Endothelial cell of umbilical vein (primary cell): ENCODE data around the gene EPSTI1. TPM values are rescaled to one million over a fixed set of nuclear protein-coding genes. Genes with fewer than 3 reads are reported as not detected.

ENCODE experiments used
- BruUV-seq: library from RNA; stranded (reverse); fragments of 400-500 nt; replicated peaks from 2 replicates; lab custom pipeline; 2021; lab: Mats Ljungman, UMichigan
- CTCF ChIA-PET: fragments of 300-600, 350-600 bp; sonication (Branson Sonifier 250); formaldehyde crosslinking; loops from one replicate; lab custom pipeline; 2021; ENCODE audit warnings: antibody characterized with exemption, inconsistent platforms; lab: Charles Lee
- POLR2A ChIA-PET: fragments of 300-600, 350-600 bp; sonication (Branson Sonifier 250); formaldehyde crosslinking; loops from one replicate; lab custom pipeline; 2021; ENCODE audit warnings: antibody characterized with exemption, inconsistent platforms; lab: Charles Lee
- DNase-seq: peaks from one replicate; pipeline ENCODE4 v3.0.0-alpha.2; 2011; ENCODE audit warnings: low read depth, low spot score
- FAIRE-seq: peaks from 2 replicates; lab custom pipeline; 2011; peaks lifted over from hg19 to GRCh38; lab: Jason Lieb, UNC
- H2AFZ ChIP-seq: 2 replicates; pipeline ENCODE4 v1.6.0; 2012; ENCODE audit warnings: low read depth, low read length, control low read depth, inconsistent platforms
- H3K27ac ChIP-seq: 2 replicates; pipeline ENCODE4 v1.5.1; 2011; ENCODE audit warnings: low read depth, mild to moderate bottlenecking, control low read depth, low read length, moderate library complexity; ENCODE audit not compliant: insufficient read depth
- H3K27me3 ChIP-seq, 2 experiments: 2 replicates each; pipeline versions ENCODE4 v1.6.0 to v1.6.1; 2011; ENCODE audit warnings: low read length in 2 of 2, mixed read lengths in 1 of 2; ENCODE audit not compliant: control insufficient read depth in 2 of 2, insufficient read depth in 2 of 2
- H3K36me3 ChIP-seq, 2 experiments: 2 replicates in 1 of 2; 3 replicates in 1 of 2; pipeline ENCODE4 v1.5.1; 2011; ENCODE audit warnings: low read length in 2 of 2, mild to moderate bottlenecking in 1 of 2, moderate library complexity in 1 of 2; ENCODE audit not compliant: control insufficient read depth in 2 of 2, insufficient read depth in 2 of 2; ENCODE audit errors: extremely low read depth in 1 of 2
- H3K4me1 ChIP-seq: 3 replicates; pipeline ENCODE4 v1.5.1; 2011; ENCODE audit warnings: mild to moderate bottlenecking, low read length; ENCODE audit not compliant: control insufficient read depth, insufficient read depth; ENCODE audit errors: extremely low read depth
- H3K4me2 ChIP-seq: 2 replicates; pipeline ENCODE4 v1.6.1; 2011; ENCODE audit warnings: low read length, control low read depth, mixed read lengths; ENCODE audit not compliant: insufficient read depth
- H3K4me3 ChIP-seq, 3 experiments: fragments of 200-600 bp in 1 of 3; sonication (generic), shearing (Covaris generic) in 1 of 3; replicated peaks in 1 of 3; 2 replicates each; pipeline ENCODE4 v1.5.1; 2011 to 2016; ENCODE audit warnings: control low read depth in 3 of 3, low read length in 3 of 3, mild to moderate bottlenecking in 2 of 3, inconsistent platforms in 1 of 3, low read depth in 1 of 3, moderate library complexity in 1 of 3; ENCODE audit not compliant: insufficient read depth in 1 of 3
- H3K79me2 ChIP-seq: 2 replicates; pipeline ENCODE4 v1.6.0; 2012; ENCODE audit warnings: low read length, inconsistent platforms; ENCODE audit not compliant: control insufficient read depth, insufficient read depth
- H3K9ac ChIP-seq: replicated peaks from 2 replicates; pipeline ENCODE3; 2011; ENCODE audit warnings: low read length, control low read depth; ENCODE audit not compliant: insufficient read depth; ENCODE audit errors: extremely low read depth
- H3K9me1 ChIP-seq: replicated peaks from 3 replicates; pipeline ENCODE4 v1.6.0; 2011; ENCODE audit warnings: mild to moderate bottlenecking, low read length; ENCODE audit not compliant: control insufficient read depth, insufficient read depth; ENCODE audit errors: extremely low read depth
- H3K9me3 ChIP-seq: replicated peaks from 2 replicates; pipeline ENCODE4 v1.5.1; 2012; ENCODE audit warnings: low read length, inconsistent platforms; ENCODE audit not compliant: control insufficient read depth, insufficient read depth
- H4K20me1 ChIP-seq: replicated peaks from 2 replicates; pipeline ENCODE3; 2011; ENCODE audit warnings: mild to moderate bottlenecking, low read length; ENCODE audit not compliant: control insufficient read depth, insufficient read depth; ENCODE audit errors: extremely low read depth
- CTCF ChIP-seq, 2 donors: IDR thresholded peaks; 1 replicate in 1 of 2; 2 replicates in 1 of 2; pipeline ENCODE4 v1.5.1; 2011; ENCODE audit warnings: low read length in 2 of 2, mild to moderate bottlenecking in 2 of 2, moderate library complexity in 2 of 2, control low read depth in 1 of 2, inconsistent platforms in 1 of 2, low read depth in 1 of 2; ENCODE audit not compliant: insufficient read depth in 1 of 2; ENCODE audit errors: extremely low read depth in 1 of 2
- EZH2 ChIP-seq: IDR thresholded peaks from 2 replicates; pipeline ENCODE4 v1.6.1; 2012; ENCODE audit warnings: borderline replicate concordance, low read depth, mild to moderate bottlenecking, moderate library complexity, low read length, inconsistent platforms; ENCODE audit not compliant: severe bottlenecking
- FOS ChIP-seq: IDR thresholded peaks from 2 replicates; pipeline ENCODE4 v1.6.1; 2011; ENCODE audit warnings: mild to moderate bottlenecking, low read length, moderate library complexity, borderline replicate concordance; ENCODE audit not compliant: insufficient read depth
- GATA2 ChIP-seq: IDR thresholded peaks from 2 replicates; pipeline ENCODE4 v1.7.0; 2011; ENCODE audit warnings: low read depth, mild to moderate bottlenecking, moderate library complexity, mixed read lengths, low read length; ENCODE audit not compliant: insufficient read length, insufficient read depth
- JUN ChIP-seq: IDR thresholded peaks from 2 replicates; pipeline ENCODE4 v1.6.1; 2011; ENCODE audit warnings: borderline replicate concordance, low read depth; ENCODE audit not compliant: insufficient read length, insufficient read depth
- MYC ChIP-seq: IDR thresholded peaks from one replicate; pipeline ENCODE4 v1.6.1; 2011; ENCODE audit warnings: mild to moderate bottlenecking, low read depth, low read length
- POLR2A ChIP-seq: IDR thresholded peaks from 2 replicates; pipeline ENCODE4 v1.6.1; 2012; ENCODE audit warnings: low read depth, mild to moderate bottlenecking, control low read depth, low read length
- POLR2AphosphoS5 ChIP-seq: IDR thresholded peaks from 2 replicates; pipeline ENCODE4 v1.6.1; 2012; ENCODE audit warnings: low read depth, mild to moderate bottlenecking, control low read depth, low read length, moderate library complexity; ENCODE audit not compliant: insufficient read depth
- dilution Hi-C: fragments of 300-500 bp; cut with MboI; formaldehyde crosslinking; loops from one replicate; pipeline ENCODE4 v1.15.0; 2019; ENCODE audit warnings: low sequenced_read_pairs; ENCODE audit not compliant: extremely low pct_ligation_motif_present
- intact Hi-C: fragments of 100-400 bp; cut with micrococcal nuclease; formaldehyde crosslinking; loops from one replicate; pipeline ENCODE4 v1.10.0; 2022
- polyA plus RNA-seq, 4 experiments: library from polyadenylated mRNA; depleted of rRNA in 3 of 4; stranded (reverse) in 3 of 4; unstranded in 1 of 4; fragments of >200 nt; gene quantifications; 2 replicates each; pipeline versions ENCODE4 v1.2.1 to v1.2.3, GENCODE V29; 2011 to 2012; ENCODE audit warnings: missing spikeins in 1 of 4
- total RNA-seq: library from RNA; stranded (reverse); gene quantifications from 2 replicates; pipeline ENCODE4 v1.2.3, GENCODE V29; 2021
- TF ChIP-seq, protein P1 (sequence below): IDR thresholded peaks from 2 replicates; pipeline ENCODE4 v1.6.1; 2011; ENCODE audit not compliant: insufficient read depth, insufficient read length

Gene EPSTI1
- total and polyA plus RNA-seq, 2 donors (not counting 3 experiments of a cell fraction or from before 2014, with no cell fraction given), result 0.77 to 3.1 TPM

- TF ChIP-seq FOS (no peak), POLR2A (no peak), JUN (no peak), GATA2 (peak; percentile 58)
- Histone ChIP-seq H3K9ac (no peak overlapping the region), H3K27ac (no peak overlapping the region), H2AFZ (no peak overlapping the region), H3K4me1 (peaks cover 5% of the 10 kb centered on the region), H3K9me3 (no peaks in the 10 kb centered on the region), H3K36me3 (no peaks in the 10 kb centered on the region), H3K4me3 (no peak overlapping the region), H3K4me2 (no peak overlapping the region), H3K9me1 (no peaks in the 10 kb centered on the region), H4K20me1 (no peaks in the 10 kb centered on the region), H3K79me2 (no peaks in the 10 kb centered on the region), H3K27me3 (peaks cover 0 to 3% of the 10 kb centered on the region in 2 experiments)
- ChIA-PET POLR2A (no interaction called here), CTCF (interaction anchor here (1.1 kb wide), 1 partner anchor 12 kb away, joined by 3 read pairs; no protein-coding TSS in a partner anchor)
- dilution Hi-C loops (no loop called here), intact Hi-C loops (loop anchor here (10.0 kb wide), 1 partner anchor 345 kb away; no protein-coding TSS in a partner anchor)
- BruUV-seq, result no TSS peak
- DNase-seq (peak; percentile 26), FAIRE-seq (no peak)
Measured at GRCh38 chr13:42959615-42960014, 32.4 kb downstream of the EPSTI1 start.

DNA sequence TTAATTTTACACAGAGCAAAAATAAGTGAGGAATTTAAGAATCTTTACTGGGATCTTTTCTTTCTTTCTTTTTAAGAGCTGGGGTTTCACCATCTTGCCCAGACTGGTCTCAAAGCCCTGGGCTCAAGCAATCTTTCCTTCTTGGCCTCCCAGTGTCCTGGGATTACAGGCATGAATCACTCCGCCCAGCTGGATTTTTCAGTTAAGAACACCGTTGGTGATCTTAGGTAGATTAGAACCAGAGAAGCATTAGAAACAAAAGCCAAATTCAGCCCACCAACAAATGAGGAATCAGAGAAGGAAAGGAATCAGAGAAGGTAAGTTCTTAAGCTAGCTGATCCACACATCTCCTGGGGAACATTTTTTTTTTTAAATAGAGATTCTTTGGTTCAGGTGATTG, 34.2 kb downstream of the EPSTI1 start:
- CTCF ChIA-PET, result no interaction called here
- no peaks in the 10 kb centered on the region for H3K9me3 ChIP-seq
- DNase-seq (no peak), FAIRE-seq (no peak)
- no peak overlapping the region for H3K4me2 ChIP-seq
- H3K27me3 ChIP-seq, result peaks cover 0 to 2% of the 10 kb centered on the region in 2 experiments
- no peak overlapping the region for H3K27ac ChIP-seq
- TF ChIP-seq FOS (no peak), CTCF (IDR thresholded peaks at IDR 0.05; ENCODE audit: extremely low read depth in 1 of 2, insufficient read depth in 1 of 2, low read depth in 1 of 2, low read length in 2 of 2) (no peak), JUN (no peak), GATA2 (no peak), EZH2 (no peak), POLR2AphosphoS5 (no peak), POLR2A (no peak), MYC (no peak)
- TF ChIP-seq, protein P1, sequence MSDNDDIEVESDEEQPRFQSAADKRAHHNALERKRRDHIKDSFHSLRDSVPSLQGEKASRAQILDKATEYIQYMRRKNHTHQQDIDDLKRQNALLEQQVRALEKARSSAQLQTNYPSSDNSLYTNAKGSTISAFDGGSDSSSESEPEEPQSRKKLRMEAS, result no peak
- H3K4me3 ChIP-seq, result no peak overlapping the region
- dilution Hi-C loops (no loop called here), intact Hi-C loops (no loop called here)
- no peaks in the 10 kb centered on the region for H3K36me3 ChIP-seq
- peaks cover 5% of the 10 kb centered on the region for H3K4me1 ChIP-seq
- H3K9me1 ChIP-seq, result no peaks in the 10 kb centered on the region
- H3K9ac ChIP-seq, result no peak overlapping the region
- POLR2A ChIA-PET, result no interaction called here
- H2AFZ ChIP-seq, result no peak overlapping the region
- no TSS peak for BruUV-seq
- no peaks in the 10 kb centered on the region for H3K79me2 ChIP-seq
- H4K20me1 ChIP-seq, result no peaks in the 10 kb centered on the region
